ENCODE results near the gene ACSM4.

- no peak for TF ChIP-seq EZH2 (IDR thresholded peaks at IDR 0.05; ENCODE audit: borderline replicate concordance)
- TF ChIP-seq CTCF (IDR thresholded peaks at IDR 0.05; ENCODE audit: poor library complexity): no peak
- no peak for TF ChIP-seq EZH2phosphoT487 (IDR thresholded peaks at IDR 0.05; ENCODE audit: low read depth, severe bottlenecking, unreplicated experiment)
These were observed 42.8 kb downstream of the ACSM4 start for GRCh38 chr12:7346551-7347225.

Data from hepatocyte (in vitro differentiated cells).